ENCODE results near the gene SULT1A1. TPM values are rescaled to one million over a fixed set of nuclear protein-coding genes. Genes with fewer than 3 reads are reported as not detected.

The SULT1A1 gene
- total RNA-seq, 2 donors from 2014 or later: 26.7 to 35.6 TPM

- DNase-seq (no peak), ATAC-seq (no peak)
- WGBS, 2 donors: 94% methylated on average over 15 of the region's 15 CpGs
- intact Hi-C loops (cut with DNase I): no loop called here
- peaks cover 5% of the 10 kb centered on the region for H3K4me1 ChIP-seq
- H3K36me3 ChIP-seq (replicated peaks in 1 of 2; ENCODE audit: insufficient read depth in 1 of 2, low read depth in 2 of 2): peaks cover 0 to 8% of the 10 kb centered on the region in 2 donors
- H3K9me3 ChIP-seq: no peaks in the 10 kb centered on the region
- no peaks in the 10 kb centered on the region for H3K27me3 ChIP-seq
- TF ChIP-seq CTCF (IDR thresholded peaks at IDR 0.05) (no peak), POLR2A (IDR thresholded peaks at IDR 0.05) (no peak)
- H3K27ac ChIP-seq: no peak overlapping the region
- H3K4me3 ChIP-seq: no peak overlapping the region
Observed at GRCh38 chr16:28580726-28581315, 29.0 kb downstream of the SULT1A1 start.

GRCh38 chr16:28575446-28576109, 34.3 kb downstream of the SULT1A1 start:
- H3K4me1 ChIP-seq: no peaks in the 10 kb centered on the region
- DNase-seq: no peak
- intact Hi-C loops (cut with DNase I): no loop called here
- no peaks in the 10 kb centered on the region for H3K27me3 ChIP-seq
- no peak overlapping the region for H3K27ac ChIP-seq
- H3K4me3 ChIP-seq: no peak overlapping the region
- no peaks in the 10 kb centered on the region for H3K9me3 ChIP-seq
- no peak for ATAC-seq
- TF ChIP-seq POLR2A (IDR thresholded peaks at IDR 0.05) (no peak), CTCF (IDR thresholded peaks at IDR 0.05) (no peak)
- no peaks in the 10 kb centered on the region for H3K36me3 ChIP-seq (replicated peaks in 1 of 2; ENCODE audit: insufficient read depth in 1 of 2, low read depth in 2 of 2)
- 92 to 93% methylated on average over 8 of the region's 8 CpGs for WGBS, 2 donors

GRCh38 chr16:28574925-28575324, 34.9 kb downstream of the SULT1A1 start:
- no peak overlapping the region for H3K27ac ChIP-seq
- TF ChIP-seq POLR2A (IDR thresholded peaks at IDR 0.05) (no peak), CTCF (IDR thresholded peaks at IDR 0.05) (no peak)
- H3K4me3 ChIP-seq: no peak overlapping the region
- 93 to 94% methylated on average over 2 of the region's 2 CpGs for WGBS, 2 donors
- no peak for ATAC-seq
- H3K27me3 ChIP-seq: no peaks in the 10 kb centered on the region
- intact Hi-C loops (cut with DNase I): no loop called here
- H3K4me1 ChIP-seq: no peaks in the 10 kb centered on the region
- H3K36me3 ChIP-seq (replicated peaks in 1 of 2; ENCODE audit: insufficient read depth in 1 of 2, low read depth in 2 of 2): no peaks in the 10 kb centered on the region
- no peak for DNase-seq
- H3K9me3 ChIP-seq: no peaks in the 10 kb centered on the region

GRCh38 chr16:28573738-28574718, 35.8 kb downstream of the SULT1A1 start:
- intact Hi-C loops (cut with DNase I): no loop called here
- TF ChIP-seq POLR2A (IDR thresholded peaks at IDR 0.05): no peak
- TF ChIP-seq CTCF (IDR thresholded peaks at IDR 0.05): no peak
- H3K27me3 ChIP-seq: no peaks in the 10 kb centered on the region
- no peaks in the 10 kb centered on the region for H3K9me3 ChIP-seq
- ATAC-seq (no peak), DNase-seq (no peak)
- no peak overlapping the region for H3K4me3 ChIP-seq
- no peaks in the 10 kb centered on the region for H3K36me3 ChIP-seq (replicated peaks in 1 of 2; ENCODE audit: insufficient read depth in 1 of 2, low read depth in 2 of 2)
- 76 to 80% methylated on average over 17 of the region's 17 CpGs for WGBS, 2 donors
- no peaks in the 10 kb centered on the region for H3K4me1 ChIP-seq
- H3K27ac ChIP-seq: no peak overlapping the region
